Measurements from ENCODE around the gene SHISA4.
"Not testable (repeated sequence)": the region's sequence is repeated elsewhere in the genome, so short reads cannot be mapped to it uniquely, and the experiment has no call there.

GRCh38 chr1:201940316-201940715, 51.6 kb downstream of the SHISA4 start:
- TF ChIP-seq POLR2A (IDR thresholded peaks at IDR 0.05; ENCODE audit: low read length); GATA1 (IDR thresholded peaks at IDR 0.05; ENCODE audit: low read depth, low read length): not testable (repeated sequence)
